Limb (tissue), 2 donors: ENCODE measurements around the gene BIVM.
"Not testable (repeated sequence)": the region's sequence is repeated elsewhere in the genome, so short reads cannot be mapped to it uniquely, and the experiment has no call there.

Experiments used
- DNase-seq, 2 donors: peaks; one replicate each; pipeline ENCODE4 v3.0.0-alpha.2; 2016; ENCODE audit errors: extremely low spot score in 2 of 2

BIVM gene, protein sequence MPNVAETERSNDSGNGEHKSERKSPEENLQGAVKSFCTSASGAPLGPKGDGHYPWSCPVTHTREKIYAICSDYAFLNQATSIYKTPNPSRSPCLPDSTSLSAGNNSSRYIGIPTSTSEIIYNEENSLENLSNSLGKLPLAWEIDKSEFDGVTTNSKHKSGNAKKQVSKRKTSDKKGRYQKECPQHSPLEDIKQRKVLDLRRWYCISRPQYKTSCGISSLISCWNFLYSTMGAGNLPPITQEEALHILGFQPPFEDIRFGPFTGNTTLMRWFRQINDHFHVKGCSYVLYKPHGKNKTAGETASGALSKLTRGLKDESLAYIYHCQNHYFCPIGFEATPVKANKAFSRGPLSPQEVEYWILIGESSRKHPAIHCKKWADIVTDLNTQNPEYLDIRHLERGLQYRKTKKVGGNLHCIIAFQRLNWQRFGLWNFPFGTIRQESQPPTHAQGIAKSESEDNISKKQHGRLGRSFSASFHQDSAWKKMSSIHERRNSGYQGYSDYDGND

DNA sequence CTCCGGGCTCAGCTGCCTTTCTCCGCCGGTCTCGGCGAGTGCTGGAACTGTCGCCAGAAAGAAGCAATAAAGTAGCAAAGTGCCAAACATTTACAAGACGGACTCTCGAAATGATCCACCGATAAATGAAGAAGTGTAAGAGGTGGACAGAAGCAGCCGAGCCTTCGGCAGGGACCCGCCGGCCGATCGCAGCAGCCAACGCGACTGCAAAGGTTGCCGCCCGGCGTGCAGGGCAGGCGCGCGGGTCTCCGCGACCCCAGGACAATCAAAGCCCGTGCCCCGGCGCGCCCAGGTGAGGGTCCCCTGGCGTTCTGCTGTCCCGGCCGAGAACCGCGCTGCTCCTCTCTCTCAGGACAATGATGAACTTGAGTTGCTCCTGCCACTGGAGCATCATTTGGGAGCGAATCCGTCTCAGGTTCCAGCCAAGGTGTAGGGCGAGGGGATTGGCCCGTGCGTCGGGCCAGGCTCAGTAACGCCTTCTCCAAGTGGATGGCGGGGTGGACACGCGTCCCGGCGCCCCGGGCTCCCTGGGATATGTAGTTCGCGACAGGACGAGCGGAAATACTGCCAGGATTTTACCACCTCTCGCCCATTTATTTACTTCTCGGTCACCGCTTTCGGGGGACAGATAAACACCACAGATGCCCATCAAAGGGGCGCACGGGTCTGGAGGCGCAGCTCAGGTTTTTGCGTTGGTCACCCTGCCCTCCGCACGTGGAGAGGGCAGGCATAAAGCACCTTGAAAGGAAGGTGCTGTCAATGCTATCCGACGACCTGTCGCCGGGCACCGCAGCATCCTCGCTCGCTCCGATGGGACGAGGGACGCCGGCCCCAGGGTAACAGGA, at the start of gene BIVM, which contains the start of gene POGLUT2:
Gene BIVM (plus strand): TSS at position 539 of the 845 bp plus-strand sequence. CDS start 8,149 bp downstream, outside the sequence.
Gene POGLUT2 (minus strand): TSS at position 396 of the 845 bp plus-strand sequence. CDS start 306 bp downstream, at position 90.
- DNase-seq: peak; percentile 92 to 94

DNA sequence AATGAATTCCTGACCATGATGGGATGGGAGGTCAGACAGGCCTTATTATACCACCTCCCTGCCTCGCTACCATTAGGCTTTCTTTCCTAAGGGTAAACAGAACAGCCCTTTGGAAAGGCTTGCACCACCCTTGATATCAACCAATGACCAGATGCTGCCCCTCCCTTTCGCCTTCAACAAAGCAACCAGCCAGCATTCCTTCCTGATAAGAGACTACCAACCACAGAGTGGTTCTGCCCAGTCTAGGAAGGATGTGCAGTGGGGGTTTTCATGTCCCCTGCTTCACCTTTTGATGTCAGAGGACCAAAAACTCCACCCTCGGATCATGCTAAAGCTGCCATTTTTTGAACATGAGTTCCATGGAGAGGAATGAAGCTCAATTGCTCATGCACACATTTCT, 47.0 kb upstream of the BIVM start:
- no peak for DNase-seq

DNA sequence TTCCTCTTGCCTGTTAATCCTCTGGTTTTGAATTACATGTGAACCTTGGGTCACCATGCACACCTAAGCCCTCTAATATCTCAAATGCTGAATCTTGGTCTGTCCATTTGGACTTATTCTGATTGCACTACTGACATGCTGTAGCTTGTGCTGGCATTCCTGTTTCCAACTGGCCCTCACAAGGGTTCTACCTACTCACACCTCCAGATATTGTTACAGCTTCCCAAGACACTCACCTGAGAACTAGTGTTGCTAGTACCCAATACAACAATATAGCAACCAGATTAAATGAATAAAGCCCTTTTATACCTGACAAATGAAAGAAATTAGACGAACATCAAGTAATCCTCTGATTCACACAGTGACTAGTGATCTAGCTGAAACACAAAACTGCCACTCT, 41.9 kb upstream of the BIVM start:
- no peak for DNase-seq

DNA sequence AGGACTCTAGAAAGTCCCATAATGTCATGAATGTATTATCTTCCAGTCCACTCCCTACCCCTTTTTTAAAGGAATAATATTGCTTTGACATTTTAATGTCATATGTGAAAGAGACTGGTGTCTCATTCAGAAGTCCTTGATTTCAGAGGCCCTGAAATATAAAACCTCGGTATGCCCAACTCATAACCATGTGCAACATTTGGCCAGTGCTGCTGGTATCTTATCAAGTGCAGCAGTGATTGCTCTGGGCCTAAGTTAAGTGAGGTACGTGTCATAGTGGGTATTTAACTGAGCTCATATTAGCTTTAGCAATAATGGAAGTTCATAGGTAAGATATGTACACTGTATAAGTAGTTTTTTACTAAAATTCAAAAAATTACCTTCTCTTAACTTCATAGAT, 40.1 kb upstream of the BIVM start:
- no peak for DNase-seq

DNA sequence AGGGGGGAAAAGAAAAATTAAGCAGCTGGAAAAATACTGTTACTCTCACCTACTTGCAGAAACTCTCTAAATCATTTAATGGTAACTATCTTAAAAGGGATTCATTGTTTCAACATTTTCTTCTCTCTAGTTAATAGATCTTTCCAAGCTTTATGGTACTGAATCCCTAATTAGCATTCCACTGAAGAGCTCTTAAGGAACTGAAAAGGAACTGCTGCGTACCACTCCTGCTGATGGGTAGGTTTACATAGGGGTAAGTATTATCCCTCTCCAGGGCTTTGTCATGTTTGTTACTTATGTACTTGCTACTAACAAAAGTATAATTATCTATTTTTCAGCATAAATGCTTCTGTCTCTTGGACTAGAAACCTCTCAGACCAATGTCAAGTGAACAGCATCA, 37.8 kb upstream of the BIVM start:
- DNase-seq: no peak

DNA sequence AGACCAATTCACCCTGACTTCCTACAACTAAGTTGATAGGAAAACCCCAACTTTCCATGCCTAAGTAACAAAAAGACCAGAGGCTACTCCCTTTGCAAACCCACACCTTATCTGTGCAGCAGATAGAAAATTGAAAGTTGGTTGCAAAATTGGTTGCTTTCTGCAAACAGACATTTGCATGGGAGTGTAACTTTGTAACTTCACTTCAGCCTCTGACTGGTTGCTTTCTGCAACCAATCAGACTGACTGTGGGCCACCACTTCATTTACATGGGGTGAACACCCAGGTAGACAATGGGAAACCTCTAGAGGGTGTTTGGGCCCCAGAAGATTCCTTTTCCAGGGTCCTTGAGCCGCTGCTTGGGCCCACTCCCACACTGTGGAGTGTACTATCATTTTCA, 35.2 kb upstream of the BIVM start:
- no peak for DNase-seq

DNA sequence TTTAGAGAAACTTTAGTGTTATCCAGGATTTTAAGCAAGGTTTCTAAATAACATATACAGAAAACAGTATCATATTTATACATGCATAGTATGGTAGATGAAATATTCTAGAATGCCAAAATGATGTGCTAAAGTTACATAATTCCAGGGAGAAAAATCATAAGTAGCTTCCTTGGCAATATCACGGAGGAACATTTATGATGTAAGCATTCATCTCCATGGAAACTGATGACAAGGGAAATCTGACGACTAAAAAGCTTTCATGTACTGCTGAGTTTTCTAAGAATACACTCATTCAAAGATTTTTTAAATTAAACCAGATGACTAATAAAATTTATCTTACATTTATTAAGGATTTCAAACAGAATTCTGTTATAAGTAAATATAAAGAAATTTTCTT, 30.0 kb upstream of the BIVM start:
- DNase-seq: no peak

DNA sequence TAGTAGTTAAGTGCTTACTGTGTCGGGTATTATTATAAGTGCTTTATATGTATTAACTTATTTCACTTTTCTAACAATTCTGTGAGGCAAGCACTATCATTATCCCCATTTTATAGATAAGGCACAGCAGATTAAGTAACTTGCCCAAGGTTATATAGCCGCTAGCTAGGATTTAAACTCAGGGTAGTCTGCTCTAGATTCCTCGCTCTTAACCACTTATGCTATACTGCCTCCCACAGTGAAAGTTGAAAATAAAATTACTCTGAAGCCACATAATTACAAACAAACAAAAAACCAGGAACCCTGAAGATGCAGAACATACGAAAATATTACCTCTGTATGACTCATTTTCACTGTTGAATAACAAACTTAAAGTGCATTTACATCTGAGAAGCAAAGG, 29.2 kb upstream of the BIVM start:
- DNase-seq: no peak

DNA sequence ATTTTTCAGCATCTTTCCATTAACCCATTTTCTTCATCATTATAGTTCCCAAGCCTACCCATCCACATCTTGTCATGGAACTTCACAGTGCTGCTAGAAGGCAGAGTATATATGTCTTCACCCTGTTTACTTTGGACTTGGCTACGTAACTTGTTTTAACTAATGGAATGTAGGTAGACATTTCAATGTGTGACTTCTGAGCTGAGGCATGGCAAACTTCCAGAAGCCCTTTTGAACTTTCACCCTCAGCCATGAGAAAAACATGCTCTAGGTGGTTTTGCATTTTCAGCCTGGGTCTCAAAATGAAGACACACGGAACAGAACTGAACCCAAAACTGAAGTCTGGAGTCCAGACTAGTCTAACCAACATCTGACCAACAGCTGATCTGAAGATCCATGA, 28.5 kb upstream of the BIVM start:
- DNase-seq: no peak

DNA sequence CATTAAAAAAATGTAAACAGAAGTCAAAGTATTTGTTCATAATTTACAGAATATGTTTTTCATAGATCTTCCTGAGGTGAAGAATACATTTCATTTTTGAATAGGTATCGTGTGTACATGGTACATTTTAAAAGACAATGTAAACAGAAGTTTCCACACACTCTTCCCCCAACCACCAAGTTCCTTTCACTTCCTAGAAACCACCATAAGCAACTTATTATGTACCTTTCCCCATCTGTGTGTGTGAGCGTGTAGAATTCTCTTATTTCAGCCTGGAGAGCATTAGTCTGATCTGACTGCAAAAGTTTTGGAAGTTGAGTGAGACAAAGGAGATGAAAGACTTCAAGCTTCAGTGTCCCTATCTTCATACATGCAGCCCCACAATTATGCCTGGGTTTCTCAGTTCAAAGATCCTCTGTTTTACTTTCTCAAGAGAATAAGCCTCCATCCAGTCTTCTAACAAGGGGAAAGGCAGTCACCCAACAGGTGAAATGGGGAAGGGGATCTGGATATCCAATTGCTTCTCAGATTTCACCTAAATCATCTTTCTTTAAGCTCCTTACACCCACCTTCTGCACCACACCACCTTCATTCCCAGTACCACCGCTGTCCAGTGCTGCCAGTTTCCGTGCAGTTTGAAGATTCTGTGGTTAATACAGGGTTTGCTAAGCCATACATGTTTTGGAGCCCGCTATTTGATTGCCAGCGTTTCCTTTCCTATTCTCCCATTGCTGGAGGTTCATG, 27.4 kb upstream of the BIVM start:
- DNase-seq: no peak

DNA sequence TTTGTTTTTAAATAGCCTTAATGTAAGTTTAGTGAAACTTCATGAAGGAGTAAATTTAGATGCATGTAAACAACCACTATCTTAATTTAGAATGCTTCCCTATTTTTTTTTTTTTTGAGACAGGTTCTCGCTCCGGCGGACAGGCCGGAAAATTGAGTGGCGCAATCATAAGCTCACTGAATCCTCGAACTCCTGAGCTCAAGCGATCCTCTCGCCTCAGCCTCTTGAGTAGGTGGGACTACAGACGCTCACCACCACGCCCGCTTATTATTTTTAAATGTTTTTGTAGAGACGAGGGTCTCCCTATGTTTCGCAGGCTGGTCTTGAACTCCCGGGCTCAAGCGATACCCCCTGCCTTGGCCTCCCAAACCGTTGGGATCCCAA, 26.9 kb upstream of the BIVM start:
- DNase-seq: no peak

DNA sequence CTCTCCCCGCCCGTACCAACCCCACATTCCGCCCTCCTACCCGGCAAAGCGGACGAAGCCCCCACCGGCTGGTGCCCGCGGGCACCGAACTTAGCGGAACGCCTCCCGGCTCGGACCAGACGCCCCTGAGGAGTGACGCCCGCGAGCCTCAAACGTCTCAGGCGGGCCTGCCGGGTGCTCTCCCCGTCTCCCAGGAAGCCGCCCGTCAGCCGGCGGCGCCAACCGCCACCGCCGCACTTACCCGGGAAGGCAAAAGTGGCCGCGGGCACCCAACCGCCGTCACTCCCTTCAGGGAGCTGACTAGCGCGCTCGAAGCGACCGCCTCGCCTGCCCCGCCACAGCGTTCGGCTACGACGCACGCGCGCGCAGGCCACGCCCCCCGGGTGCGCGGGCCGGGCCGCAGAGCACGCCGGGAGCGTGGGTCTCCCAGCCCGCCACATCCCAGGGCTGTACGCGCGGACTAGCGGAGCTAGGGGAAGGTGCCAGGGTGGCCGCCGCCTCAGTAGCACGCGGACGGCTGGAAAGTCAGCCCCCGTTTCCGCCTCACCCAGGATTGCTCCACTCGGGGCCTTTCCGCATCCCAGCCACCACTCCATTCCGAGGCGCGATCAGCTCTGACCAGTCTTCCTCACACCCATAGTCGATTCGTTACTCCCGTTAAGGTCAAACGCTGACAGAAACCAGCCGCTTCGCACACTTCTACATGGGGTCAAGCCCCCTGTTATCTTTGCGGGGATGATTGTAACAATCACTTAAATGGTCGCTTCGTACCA, 25.3 kb upstream of the BIVM start, which contains the start of gene TEX30:
Gene TEX30 (minus strand): TSS at position 346 of the 773 bp plus-strand sequence. CDS start 3,760 bp downstream, outside the sequence.
- DNase-seq: peak; percentile 82 to 93

DNA sequence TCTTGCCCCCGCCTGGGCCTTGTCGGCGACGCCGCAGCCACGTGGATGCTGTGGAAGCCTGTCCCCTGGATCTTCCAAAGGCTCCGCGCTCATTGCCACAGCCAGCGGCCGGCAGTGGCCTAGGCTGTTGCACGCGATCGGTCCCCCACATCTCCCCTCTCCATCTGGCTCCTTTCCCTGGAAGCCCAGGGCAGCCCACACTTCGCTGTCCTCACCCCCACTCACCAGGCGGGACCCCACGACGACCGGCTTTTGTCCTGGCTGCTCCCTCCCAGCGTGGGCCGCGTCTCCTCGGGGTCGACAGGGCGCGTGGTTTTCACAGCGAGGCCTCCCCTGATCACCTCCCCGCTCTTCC, 24.7 kb upstream of the BIVM start:
- no peak for DNase-seq

DNA sequence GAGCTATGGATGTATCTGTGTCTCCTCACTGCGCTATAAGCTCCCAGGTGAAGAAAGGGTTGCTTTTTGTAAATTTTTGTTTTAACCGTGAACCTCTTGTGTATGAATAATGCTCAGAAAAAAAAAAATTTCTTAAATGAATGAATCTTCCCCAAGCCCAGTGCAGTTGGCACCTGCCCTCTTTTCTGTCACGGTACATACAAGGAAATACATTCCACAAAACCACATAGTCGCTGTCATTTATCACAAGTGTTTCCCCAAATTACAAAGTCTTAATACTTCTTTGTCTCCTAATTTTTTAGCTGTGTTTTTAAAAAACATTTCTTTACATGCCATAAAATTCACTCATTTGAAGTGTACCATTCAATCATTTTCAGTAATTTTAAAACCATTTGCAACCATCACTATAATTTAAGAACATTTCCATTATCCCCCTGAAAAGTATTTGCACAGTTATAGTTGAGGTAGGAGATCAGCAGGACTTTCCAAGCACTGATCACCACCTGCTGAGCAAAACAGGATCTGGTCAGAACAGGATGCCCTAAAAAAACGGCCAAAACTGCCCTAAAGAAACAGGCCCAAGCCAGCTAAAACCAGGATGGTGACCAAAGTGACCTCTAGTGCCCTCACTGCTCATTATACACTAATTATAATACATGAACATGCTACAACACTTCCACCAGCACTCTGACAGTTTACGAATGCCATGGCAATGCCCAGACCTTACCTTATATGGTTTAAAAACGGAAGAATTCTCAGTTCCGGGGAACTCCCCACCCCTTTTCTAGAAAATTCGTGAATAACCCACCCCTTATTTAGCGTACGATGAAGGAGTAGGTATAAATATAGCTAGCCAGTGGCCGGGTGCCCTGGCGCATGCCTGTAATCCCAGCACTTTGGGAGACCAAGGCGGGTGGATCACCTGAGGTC, 24.1 kb upstream of the BIVM start:
- no peak for DNase-seq

DNA sequence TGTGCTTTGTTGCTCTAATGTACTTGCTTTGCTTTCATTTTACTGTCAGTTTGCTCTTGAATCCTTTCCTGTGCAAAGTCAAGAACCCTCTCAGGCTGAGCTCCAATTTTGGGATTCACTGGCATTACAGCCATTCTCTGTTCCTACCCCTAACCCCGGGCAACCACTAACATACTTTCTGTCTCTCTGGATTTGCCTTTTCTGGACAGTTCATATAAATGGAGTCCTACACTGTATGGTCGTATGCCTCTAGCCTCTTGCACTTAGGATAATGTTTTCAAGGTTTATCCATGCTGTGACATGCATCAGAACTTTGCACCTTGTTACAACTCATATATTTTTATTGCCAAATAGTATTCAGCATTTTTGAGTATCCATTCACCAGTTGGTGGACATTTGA, 22.6 kb upstream of the BIVM start:
- no peak for DNase-seq

DNA sequence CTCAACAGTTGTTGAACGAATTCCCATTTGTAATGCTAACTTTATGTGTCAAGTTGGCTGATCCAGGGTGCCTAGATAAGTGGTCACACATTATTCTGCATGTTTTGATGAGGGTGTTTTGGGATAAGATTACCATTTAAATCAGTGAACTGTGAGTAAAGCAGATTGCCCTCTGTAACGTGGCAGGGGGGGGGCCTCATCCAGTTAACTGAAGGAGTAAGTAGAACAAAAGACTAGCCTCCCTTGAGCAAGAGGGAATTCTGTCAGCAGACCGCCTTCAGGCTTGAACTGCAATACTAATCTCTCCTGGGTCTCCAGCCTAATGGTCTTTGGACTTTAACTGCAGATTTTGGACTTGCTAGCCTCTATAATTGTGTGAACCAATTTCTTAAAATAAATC, 21.2 kb upstream of the BIVM start:
- no peak for DNase-seq

DNA sequence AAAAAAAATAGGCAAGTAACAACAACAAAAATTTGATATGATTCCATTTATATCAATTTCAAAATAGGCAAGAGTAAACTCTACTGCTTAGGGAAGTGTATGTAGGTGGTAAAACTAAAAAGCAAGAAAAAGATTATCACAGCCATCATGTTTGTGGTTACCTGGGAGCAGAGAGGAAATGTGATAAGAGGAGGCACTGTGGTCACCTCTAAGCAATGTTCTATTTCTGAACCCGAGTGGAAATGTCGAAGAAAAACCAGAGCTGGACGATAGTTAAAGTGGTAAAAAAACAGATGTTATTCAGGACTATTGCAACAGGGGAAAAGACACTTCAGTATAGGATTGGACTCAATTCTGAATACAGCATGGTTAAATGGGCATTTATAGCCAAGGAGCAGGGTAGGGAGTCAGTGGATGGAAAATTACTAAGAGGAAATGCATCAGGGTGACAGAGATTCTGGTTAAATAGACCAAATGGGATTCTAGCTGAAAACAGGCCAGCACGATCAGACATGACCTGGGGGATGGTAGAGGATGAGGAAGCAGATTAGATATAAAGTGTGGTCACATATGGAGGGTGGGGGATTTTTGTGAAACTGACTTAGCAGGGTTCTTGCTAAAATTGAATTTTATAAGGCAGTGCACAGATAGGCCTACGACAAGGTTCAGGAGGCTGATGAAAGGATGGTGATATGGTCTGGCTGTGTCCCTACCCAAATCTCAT, 19.3 kb upstream of the BIVM start:
- DNase-seq: no peak

DNA sequence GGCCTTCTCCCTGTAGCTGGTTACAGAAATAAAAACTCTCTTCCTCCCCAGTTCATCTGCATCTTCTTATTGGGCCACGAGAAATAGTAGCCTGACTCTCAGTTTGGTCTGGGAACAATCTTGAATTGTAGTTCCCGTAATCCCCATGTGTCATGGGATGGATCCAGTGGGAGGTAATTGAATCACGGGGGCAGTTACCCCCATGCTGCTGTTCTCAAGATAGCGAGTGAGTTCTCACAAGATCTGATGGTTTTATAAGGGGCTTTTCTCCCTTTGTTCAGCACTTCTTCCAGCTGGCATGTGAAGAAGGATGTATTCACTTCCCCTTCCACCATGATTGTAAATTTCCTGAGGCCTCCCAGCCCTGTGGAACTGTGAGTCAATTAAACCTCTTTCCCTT, 18.3 kb upstream of the BIVM start:
- not testable (repeated sequence) for DNase-seq

DNA sequence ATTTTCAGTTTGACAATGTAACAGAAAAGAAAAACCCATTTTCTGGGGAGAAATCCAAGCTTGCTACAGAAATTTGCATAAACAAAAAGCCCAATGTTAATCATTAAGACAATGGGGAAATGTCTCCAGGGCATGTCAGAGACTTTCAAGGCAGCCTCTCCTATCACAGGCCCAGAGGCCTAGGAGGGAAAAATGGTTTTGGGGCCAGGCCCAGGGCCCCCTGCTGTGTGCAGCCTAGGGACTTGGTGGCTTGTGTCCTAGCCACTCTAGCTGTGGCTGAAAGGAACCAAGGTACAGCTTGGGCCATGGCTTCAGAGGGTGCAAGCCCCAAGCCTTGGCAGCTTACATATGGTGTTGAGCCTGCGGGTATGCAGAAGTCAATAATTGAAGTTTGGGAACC, 17.3 kb upstream of the BIVM start:
- DNase-seq: no peak
